Endothelial cell of umbilical vein (primary cell): Measurements from ENCODE around the gene FGF10. TPM values are rescaled to one million over a fixed set of nuclear protein-coding genes. Genes with fewer than 3 reads are reported as not detected.

Experiments used
- BruUV-seq: library from RNA; stranded (reverse); fragments of 400-500 nt; replicated peaks from 2 replicates; lab custom pipeline; 2021; lab: Mats Ljungman, UMichigan
- CTCF ChIA-PET: fragments of 300-600, 350-600 bp; sonication (Branson Sonifier 250); formaldehyde crosslinking; loops from one replicate; lab custom pipeline; 2021; ENCODE audit warnings: antibody characterized with exemption, inconsistent platforms; lab: Charles Lee
- POLR2A ChIA-PET: fragments of 300-600, 350-600 bp; sonication (Branson Sonifier 250); formaldehyde crosslinking; loops from one replicate; lab custom pipeline; 2021; ENCODE audit warnings: antibody characterized with exemption, inconsistent platforms; lab: Charles Lee
- DNase-seq: peaks from one replicate; pipeline ENCODE4 v3.0.0-alpha.2; 2011; ENCODE audit warnings: low read depth, low spot score
- FAIRE-seq: peaks from 2 replicates; lab custom pipeline; 2011; peaks lifted over from hg19 to GRCh38; lab: Jason Lieb, UNC
- H2AFZ ChIP-seq: 2 replicates; pipeline ENCODE4 v1.6.0; 2012; ENCODE audit warnings: low read depth, low read length, control low read depth, inconsistent platforms
- H3K27ac ChIP-seq: 2 replicates; pipeline ENCODE4 v1.5.1; 2011; ENCODE audit warnings: low read depth, mild to moderate bottlenecking, control low read depth, low read length, moderate library complexity; ENCODE audit not compliant: insufficient read depth
- H3K27me3 ChIP-seq, 2 experiments: 2 replicates each; pipeline versions ENCODE4 v1.6.0 to v1.6.1; 2011; ENCODE audit warnings: low read length in 2 of 2, mixed read lengths in 1 of 2; ENCODE audit not compliant: control insufficient read depth in 2 of 2, insufficient read depth in 2 of 2
- H3K36me3 ChIP-seq, 2 experiments: 2 replicates in 1 of 2; 3 replicates in 1 of 2; pipeline ENCODE4 v1.5.1; 2011; ENCODE audit warnings: low read length in 2 of 2, mild to moderate bottlenecking in 1 of 2, moderate library complexity in 1 of 2; ENCODE audit not compliant: control insufficient read depth in 2 of 2, insufficient read depth in 2 of 2; ENCODE audit errors: extremely low read depth in 1 of 2
- H3K4me1 ChIP-seq: 3 replicates; pipeline ENCODE4 v1.5.1; 2011; ENCODE audit warnings: mild to moderate bottlenecking, low read length; ENCODE audit not compliant: control insufficient read depth, insufficient read depth; ENCODE audit errors: extremely low read depth
- H3K4me2 ChIP-seq: 2 replicates; pipeline ENCODE4 v1.6.1; 2011; ENCODE audit warnings: low read length, control low read depth, mixed read lengths; ENCODE audit not compliant: insufficient read depth
- H3K4me3 ChIP-seq, 3 experiments: fragments of 200-600 bp in 1 of 3; sonication (generic), shearing (Covaris generic) in 1 of 3; replicated peaks in 1 of 3; 2 replicates each; pipeline ENCODE4 v1.5.1; 2011 to 2016; ENCODE audit warnings: control low read depth in 3 of 3, low read length in 3 of 3, mild to moderate bottlenecking in 2 of 3, inconsistent platforms in 1 of 3, low read depth in 1 of 3, moderate library complexity in 1 of 3; ENCODE audit not compliant: insufficient read depth in 1 of 3
- H3K79me2 ChIP-seq: 2 replicates; pipeline ENCODE4 v1.6.0; 2012; ENCODE audit warnings: low read length, inconsistent platforms; ENCODE audit not compliant: control insufficient read depth, insufficient read depth
- H3K9ac ChIP-seq: replicated peaks from 2 replicates; pipeline ENCODE3; 2011; ENCODE audit warnings: low read length, control low read depth; ENCODE audit not compliant: insufficient read depth; ENCODE audit errors: extremely low read depth
- H3K9me1 ChIP-seq: replicated peaks from 3 replicates; pipeline ENCODE4 v1.6.0; 2011; ENCODE audit warnings: mild to moderate bottlenecking, low read length; ENCODE audit not compliant: control insufficient read depth, insufficient read depth; ENCODE audit errors: extremely low read depth
- H3K9me3 ChIP-seq: replicated peaks from 2 replicates; pipeline ENCODE4 v1.5.1; 2012; ENCODE audit warnings: low read length, inconsistent platforms; ENCODE audit not compliant: control insufficient read depth, insufficient read depth
- H4K20me1 ChIP-seq: replicated peaks from 2 replicates; pipeline ENCODE3; 2011; ENCODE audit warnings: mild to moderate bottlenecking, low read length; ENCODE audit not compliant: control insufficient read depth, insufficient read depth; ENCODE audit errors: extremely low read depth
- CTCF ChIP-seq, 2 donors: IDR thresholded peaks; 1 replicate in 1 of 2; 2 replicates in 1 of 2; pipeline ENCODE4 v1.5.1; 2011; ENCODE audit warnings: low read length in 2 of 2, mild to moderate bottlenecking in 2 of 2, moderate library complexity in 2 of 2, control low read depth in 1 of 2, inconsistent platforms in 1 of 2, low read depth in 1 of 2; ENCODE audit not compliant: insufficient read depth in 1 of 2; ENCODE audit errors: extremely low read depth in 1 of 2
- EZH2 ChIP-seq: IDR thresholded peaks from 2 replicates; pipeline ENCODE4 v1.6.1; 2012; ENCODE audit warnings: borderline replicate concordance, low read depth, mild to moderate bottlenecking, moderate library complexity, low read length, inconsistent platforms; ENCODE audit not compliant: severe bottlenecking
- FOS ChIP-seq: IDR thresholded peaks from 2 replicates; pipeline ENCODE4 v1.6.1; 2011; ENCODE audit warnings: mild to moderate bottlenecking, low read length, moderate library complexity, borderline replicate concordance; ENCODE audit not compliant: insufficient read depth
- GATA2 ChIP-seq: IDR thresholded peaks from 2 replicates; pipeline ENCODE4 v1.7.0; 2011; ENCODE audit warnings: low read depth, mild to moderate bottlenecking, moderate library complexity, mixed read lengths, low read length; ENCODE audit not compliant: insufficient read length, insufficient read depth
- JUN ChIP-seq: IDR thresholded peaks from 2 replicates; pipeline ENCODE4 v1.6.1; 2011; ENCODE audit warnings: borderline replicate concordance, low read depth; ENCODE audit not compliant: insufficient read length, insufficient read depth
- MAX ChIP-seq: IDR thresholded peaks from 2 replicates; pipeline ENCODE4 v1.6.1; 2011; ENCODE audit not compliant: insufficient read depth, insufficient read length
- MYC ChIP-seq: IDR thresholded peaks from one replicate; pipeline ENCODE4 v1.6.1; 2011; ENCODE audit warnings: mild to moderate bottlenecking, low read depth, low read length
- POLR2A ChIP-seq: IDR thresholded peaks from 2 replicates; pipeline ENCODE4 v1.6.1; 2012; ENCODE audit warnings: low read depth, mild to moderate bottlenecking, control low read depth, low read length
- POLR2AphosphoS5 ChIP-seq: IDR thresholded peaks from 2 replicates; pipeline ENCODE4 v1.6.1; 2012; ENCODE audit warnings: low read depth, mild to moderate bottlenecking, control low read depth, low read length, moderate library complexity; ENCODE audit not compliant: insufficient read depth
- dilution Hi-C: fragments of 300-500 bp; cut with MboI; formaldehyde crosslinking; loops from one replicate; pipeline ENCODE4 v1.15.0; 2019; ENCODE audit warnings: low sequenced_read_pairs; ENCODE audit not compliant: extremely low pct_ligation_motif_present
- intact Hi-C: fragments of 100-400 bp; cut with micrococcal nuclease; formaldehyde crosslinking; loops from one replicate; pipeline ENCODE4 v1.10.0; 2022
- polyA plus RNA-seq, 4 experiments: library from polyadenylated mRNA; depleted of rRNA in 3 of 4; stranded (reverse) in 3 of 4; unstranded in 1 of 4; fragments of >200 nt; gene quantifications; 2 replicates each; pipeline versions ENCODE4 v1.2.1 to v1.2.3, GENCODE V29; 2011 to 2012; ENCODE audit warnings: missing spikeins in 1 of 4
- total RNA-seq: library from RNA; stranded (reverse); gene quantifications from 2 replicates; pipeline ENCODE4 v1.2.3, GENCODE V29; 2021

The FGF10 gene
- total and polyA plus RNA-seq, 2 donors (not counting 3 experiments of a cell fraction or from before 2014, with no cell fraction given) = not detected

- dilution Hi-C loops (no loop called here), intact Hi-C loops (no loop called here)
- ChIA-PET POLR2A (no interaction called here), CTCF (no interaction called here)
- Histone ChIP-seq H3K27ac (no peak overlapping the region), H3K4me3 (no peak overlapping the region), H2AFZ (no peak overlapping the region), H3K9me3 (no peaks in the 10 kb centered on the region), H3K9ac (no peak overlapping the region), H3K79me2 (no peaks in the 10 kb centered on the region), H4K20me1 (no peaks in the 10 kb centered on the region), H3K4me1 (no peaks in the 10 kb centered on the region), H3K27me3 (no peaks in the 10 kb centered on the region), H3K4me2 (no peak overlapping the region), H3K36me3 (no peaks in the 10 kb centered on the region), H3K9me1 (no peaks in the 10 kb centered on the region)
- no peak for TF ChIP-seq MAX
- TF ChIP-seq POLR2AphosphoS5 = no peak
- TF ChIP-seq EZH2 = no peak
- TF ChIP-seq CTCF (IDR thresholded peaks at IDR 0.05; ENCODE audit: extremely low read depth in 1 of 2, insufficient read depth in 1 of 2, low read depth in 1 of 2, low read length in 2 of 2) = no peak
- TF ChIP-seq MYC = no peak
- TF ChIP-seq POLR2A = no peak
- no peak for TF ChIP-seq GATA2
- no peak for TF ChIP-seq FOS
- TF ChIP-seq JUN = no peak
- FAIRE-seq = no peak
- no peak for DNase-seq
- no TSS peak for BruUV-seq
These were observed 23.1 kb upstream of the FGF10 start for GRCh38 chr5:44412286-44412685.
